HG03432 (cell line): Measurements from ENCODE around the gene CCNE1.
A peak's percentile ranks its signal among the peaks of the same experiment; 100 is the strongest.
"Not testable (repeated sequence)": the region's sequence is repeated elsewhere in the genome, so short reads cannot be mapped to it uniquely, and the experiment has no call there.

Experiments
- ATAC-seq: cut with Tn5 transposase; IDR thresholded peaks from one replicate; pipeline ENCODE4 v1.9.1; 2021; ENCODE audit warnings: mild to moderate bottlenecking, moderate library complexity; ENCODE audit not compliant: unreplicated experiment

Gene CCNE1

GRCh38 chr19:29812881-29813275 is 1.1 kb downstream of the CCNE1 start:
- no peak for ATAC-seq

- ATAC-seq, result no peak
Measured at GRCh38 chr19:29813642-29814041, 1.9 kb downstream of the CCNE1 start.

DNA sequence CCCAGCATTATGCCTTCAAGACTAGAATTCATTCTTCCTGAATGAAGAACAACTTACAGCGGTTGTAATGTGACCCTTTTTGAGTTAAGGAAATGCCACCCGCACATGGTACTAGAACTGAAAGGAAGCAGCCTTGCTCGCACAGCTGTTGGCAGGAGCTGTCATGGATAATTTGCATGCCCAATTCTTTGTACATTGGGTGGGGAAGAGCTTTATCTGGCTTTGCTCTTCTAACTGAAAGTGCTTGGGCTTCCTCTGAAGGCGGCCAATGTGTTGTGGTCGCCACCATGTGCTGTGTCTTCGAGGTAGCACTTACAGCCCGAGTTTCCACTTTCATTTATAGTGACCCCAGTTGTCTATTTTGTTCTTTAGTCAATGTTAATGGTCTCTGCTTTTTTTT is 3.4 kb downstream of the CCNE1 start:
- ATAC-seq, result no peak

DNA sequence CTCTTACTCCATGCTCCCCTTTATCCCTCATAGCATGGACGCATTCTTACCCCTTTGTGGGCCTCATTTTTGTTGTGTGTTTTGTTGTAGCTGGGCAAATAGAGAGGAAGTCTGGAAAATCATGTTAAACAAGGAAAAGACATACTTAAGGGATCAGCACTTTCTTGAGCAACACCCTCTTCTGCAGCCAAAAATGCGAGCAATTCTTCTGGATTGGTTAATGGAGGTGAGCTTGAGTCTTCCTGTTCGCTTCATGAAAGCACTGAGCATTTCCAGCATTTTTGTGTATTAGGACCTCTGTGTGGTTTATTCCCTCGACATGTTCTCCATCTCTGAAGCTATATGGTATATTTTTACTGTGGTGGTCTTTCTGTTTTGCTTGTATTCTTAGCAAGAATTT is 5.5 kb downstream of the CCNE1 start:
- no peak for ATAC-seq

GRCh38 chr19:29819300-29819699 is 7.5 kb downstream of the CCNE1 start:
- ATAC-seq, result no peak

GRCh38 chr19:29819986-29820385 is 8.2 kb downstream of the CCNE1 start:
- no peak for ATAC-seq

DNA sequence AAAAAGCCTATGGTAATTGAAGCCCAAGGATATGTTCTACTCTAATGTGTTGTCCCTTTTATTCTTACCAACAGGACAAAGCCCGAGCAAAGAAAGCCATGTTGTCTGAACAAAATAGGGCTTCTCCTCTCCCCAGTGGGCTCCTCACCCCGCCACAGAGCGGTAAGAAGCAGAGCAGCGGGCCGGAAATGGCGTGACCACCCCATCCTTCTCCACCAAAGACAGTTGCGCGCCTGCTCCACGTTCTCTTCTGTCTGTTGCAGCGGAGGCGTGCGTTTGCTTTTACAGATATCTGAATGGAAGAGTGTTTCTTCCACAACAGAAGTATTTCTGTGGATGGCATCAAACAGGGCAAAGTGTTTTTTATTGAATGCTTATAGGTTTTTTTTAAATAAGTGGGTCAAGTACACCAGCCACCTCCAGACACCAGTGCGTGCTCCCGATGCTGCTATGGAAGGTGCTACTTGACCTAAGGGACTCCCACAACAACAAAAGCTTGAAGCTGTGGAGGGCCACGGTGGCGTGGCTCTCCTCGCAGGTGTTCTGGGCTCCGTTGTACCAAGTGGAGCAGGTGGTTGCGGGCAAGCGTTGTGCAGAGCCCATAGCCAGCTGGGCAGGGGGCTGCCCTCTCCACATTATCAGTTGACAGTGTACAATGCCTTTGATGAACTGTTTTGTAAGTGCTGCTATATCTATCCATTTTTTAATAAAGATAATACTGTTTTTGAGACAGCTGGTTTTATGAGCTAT is 12.0 kb downstream of the CCNE1 start:
- ATAC-seq, result no peak

- not testable (repeated sequence) for ATAC-seq
Measured at GRCh38 chr19:29825263-29825662, 13.5 kb downstream of the CCNE1 start.

DNA sequence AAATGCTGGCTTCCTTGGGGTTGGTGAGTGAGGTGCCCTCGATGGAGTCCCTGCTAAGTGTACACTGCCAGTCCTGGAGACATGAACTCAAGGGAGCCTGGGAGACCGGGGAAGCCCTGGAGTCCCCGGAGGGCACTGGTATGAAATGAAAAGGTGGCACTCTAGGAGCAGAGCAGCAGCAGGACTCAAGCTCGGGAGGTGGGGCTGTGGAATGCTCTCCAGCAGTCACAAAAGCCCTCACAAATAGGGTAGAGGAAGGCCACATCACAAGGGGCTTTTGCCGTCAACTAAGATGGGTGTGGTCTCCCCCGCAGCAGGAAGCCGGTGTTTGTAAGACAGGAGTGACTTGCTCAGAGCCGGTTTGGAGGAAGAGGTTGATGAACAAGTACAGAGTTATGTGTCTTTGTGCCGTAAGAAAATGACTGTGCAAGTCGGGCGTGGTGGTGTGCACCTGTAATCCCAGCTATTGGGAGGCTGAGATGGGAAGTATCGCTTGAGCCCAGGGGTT is 19.3 kb downstream of the CCNE1 start:
- no peak for ATAC-seq

DNA sequence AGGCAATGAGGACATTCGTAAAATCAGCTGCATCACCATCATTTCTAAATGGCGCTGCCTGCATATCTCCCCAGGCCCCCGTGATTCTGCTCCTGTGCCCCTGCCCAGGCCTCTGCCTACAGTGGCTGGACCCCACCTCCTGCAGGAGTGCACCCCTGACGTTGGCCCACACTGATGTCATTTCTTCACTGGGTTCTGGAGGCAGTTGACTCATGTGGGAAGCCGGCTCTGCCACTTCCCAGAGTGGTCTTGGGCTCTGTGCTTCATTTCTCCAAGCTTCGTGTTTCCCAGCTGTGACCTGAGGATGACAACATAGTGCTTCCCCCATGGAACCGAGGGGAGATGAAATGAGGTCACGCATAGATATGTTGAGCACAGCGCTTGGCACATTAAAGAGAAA is 19.9 kb downstream of the CCNE1 start:
- ATAC-seq, result no peak

DNA sequence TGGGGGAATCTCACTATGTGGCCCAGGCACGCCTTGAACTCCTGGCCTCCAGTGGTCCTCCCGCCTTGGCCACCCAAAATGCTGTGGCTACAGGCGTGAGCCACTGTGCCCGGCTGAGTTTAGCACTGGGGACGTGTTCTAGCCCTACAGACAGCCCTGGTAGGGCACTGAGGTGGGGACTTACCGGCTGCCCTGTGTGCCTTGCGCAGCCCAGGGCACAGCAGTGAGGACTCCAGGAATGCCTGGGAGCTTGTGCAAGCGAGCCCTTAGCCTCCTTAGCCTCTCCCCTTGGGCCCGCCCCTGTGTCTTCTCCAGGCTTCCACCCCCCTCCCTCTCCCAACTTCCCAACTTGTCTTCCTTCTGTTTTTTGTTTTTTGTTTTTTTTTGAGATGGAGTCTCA is 21.0 kb downstream of the CCNE1 start:
- no peak for ATAC-seq

DNA sequence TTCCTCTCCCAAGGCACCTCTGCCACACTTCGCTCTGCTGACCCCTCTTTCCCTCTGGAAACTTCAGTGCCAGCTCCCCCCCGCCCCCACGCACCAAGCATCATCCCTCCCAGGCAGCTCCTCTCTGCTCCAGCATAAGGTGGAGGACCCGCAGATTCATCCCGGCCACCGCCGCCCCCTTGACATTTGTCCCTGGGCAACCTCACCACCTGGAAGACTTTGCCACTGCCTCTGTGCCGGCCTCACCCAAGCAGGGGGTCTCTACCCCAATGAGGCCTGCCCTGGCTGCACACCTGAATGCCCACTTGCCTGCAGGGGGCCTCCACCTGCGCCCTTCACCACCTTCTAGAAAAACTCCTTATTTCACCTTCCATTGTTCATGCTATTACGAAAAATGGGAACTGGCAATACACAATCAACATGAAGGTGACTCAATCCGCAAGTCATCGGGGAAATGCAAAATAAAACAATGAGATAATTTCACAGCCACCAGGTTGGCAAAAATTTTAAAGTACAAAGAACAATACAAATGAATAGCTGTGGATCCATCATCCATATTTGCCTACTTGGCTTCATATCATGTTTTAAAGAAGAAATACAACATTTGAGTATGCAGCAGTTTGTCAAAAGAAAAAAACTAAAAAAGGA is 21.9 kb downstream of the CCNE1 start:
- ATAC-seq, result no peak

DNA sequence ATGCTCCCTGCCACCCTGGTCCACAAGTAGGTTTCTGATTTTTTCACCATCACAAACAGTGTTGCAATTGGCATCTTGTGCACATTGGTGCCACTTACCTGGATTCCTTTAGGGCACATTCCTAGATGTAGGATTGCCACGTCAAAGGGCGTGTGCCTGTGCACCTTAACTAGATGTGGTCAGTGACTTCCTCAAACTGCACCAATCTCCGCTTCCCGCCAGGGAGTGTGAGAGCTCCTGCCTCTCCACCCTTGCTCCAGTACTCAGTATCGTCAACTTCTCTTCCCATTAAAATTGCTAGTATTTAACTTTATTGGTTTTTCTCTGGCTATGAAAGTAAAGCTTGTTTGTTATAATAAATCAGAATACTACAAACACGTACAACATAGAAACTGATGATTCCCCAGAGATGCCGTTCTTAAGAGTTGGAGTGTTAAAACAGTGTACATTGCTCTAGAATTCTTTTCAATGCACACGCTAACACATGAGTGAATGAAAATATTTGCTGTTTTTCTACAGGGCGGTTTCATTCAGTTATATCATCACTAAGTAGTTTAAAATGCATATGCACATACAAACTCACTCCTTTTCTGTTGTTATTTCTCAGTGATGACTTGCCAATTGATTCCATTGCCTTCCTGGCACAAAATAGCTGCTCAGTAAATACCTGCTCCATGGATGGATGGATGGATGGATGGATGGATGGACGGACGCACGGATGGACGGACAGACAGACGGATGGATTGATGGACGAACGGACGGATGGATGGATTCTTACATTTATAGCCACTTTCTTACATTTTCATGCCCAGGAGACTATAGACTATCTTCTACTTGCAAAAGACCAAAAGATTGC is 23.4 kb downstream of the CCNE1 start:
- no peak for ATAC-seq

- peak; percentile 65 for ATAC-seq
Measured at GRCh38 chr19:29836409-29836825, 24.6 kb downstream of the CCNE1 start.

GRCh38 chr19:29837448-29837981 is 25.7 kb downstream of the CCNE1 start:
- peak; percentile 83 for ATAC-seq

- no peak for ATAC-seq
Measured at GRCh38 chr19:29837996-29838395, 26.2 kb downstream of the CCNE1 start.

DNA sequence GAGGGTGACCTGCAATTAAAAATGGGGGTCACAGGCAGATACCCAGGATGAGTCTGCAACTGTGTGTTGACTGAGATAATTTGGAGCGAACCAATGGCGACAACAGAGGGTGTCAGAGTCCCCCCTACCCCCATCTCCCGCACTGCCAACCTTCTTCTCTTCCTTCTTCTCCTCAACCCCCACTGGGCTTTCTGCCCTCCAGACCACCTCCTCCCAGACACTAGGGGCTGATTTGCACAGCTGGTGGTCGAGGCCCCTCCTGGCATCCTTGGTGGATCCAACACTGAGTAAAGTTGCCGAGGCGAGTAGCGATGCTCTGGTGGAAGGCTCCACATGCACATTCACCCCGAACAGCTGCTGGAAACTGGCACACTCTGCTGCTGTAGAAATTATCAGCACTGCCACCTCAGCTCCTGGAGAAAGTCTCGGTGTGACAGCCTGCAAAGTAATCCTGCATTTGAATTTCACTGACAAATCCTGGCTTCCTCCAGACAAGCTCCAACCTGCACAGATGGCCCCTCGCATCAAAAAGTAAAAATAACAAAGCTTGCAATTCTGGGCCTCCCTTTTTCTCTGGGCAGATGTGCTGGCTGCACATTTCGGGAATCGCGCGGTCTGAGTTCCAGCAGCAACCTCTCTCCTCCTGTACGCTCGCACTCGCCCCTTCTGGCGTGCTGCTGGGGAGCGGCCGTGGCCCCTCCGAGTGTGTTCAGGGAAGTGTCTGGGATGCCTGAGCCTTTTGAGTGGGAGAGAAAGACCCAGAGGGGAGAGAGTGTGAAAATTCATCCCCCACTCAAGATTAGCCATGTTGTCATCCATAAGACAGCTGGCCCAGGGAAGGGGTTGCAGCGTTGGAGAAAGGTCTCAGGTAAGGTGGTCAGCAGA is 28.5 kb downstream of the CCNE1 start:
- ATAC-seq, result no peak

DNA sequence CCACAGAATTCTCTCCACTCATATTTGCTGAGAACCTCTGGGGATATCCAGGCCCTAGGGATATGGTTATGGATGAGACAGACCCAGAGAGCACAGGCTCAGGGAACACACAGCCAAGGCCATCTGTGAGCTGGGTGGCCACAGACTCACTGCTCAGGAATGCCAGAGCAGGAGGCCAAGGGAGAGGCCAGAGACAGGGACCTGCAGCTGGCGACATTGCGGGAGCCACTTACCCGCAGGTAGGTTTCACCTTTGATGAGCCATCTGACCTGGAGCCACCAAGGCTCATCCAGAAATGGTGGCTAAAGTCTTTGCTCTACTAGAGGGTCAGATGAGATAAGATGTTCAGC is 29.4 kb downstream of the CCNE1 start:
- ATAC-seq, result no peak

DNA sequence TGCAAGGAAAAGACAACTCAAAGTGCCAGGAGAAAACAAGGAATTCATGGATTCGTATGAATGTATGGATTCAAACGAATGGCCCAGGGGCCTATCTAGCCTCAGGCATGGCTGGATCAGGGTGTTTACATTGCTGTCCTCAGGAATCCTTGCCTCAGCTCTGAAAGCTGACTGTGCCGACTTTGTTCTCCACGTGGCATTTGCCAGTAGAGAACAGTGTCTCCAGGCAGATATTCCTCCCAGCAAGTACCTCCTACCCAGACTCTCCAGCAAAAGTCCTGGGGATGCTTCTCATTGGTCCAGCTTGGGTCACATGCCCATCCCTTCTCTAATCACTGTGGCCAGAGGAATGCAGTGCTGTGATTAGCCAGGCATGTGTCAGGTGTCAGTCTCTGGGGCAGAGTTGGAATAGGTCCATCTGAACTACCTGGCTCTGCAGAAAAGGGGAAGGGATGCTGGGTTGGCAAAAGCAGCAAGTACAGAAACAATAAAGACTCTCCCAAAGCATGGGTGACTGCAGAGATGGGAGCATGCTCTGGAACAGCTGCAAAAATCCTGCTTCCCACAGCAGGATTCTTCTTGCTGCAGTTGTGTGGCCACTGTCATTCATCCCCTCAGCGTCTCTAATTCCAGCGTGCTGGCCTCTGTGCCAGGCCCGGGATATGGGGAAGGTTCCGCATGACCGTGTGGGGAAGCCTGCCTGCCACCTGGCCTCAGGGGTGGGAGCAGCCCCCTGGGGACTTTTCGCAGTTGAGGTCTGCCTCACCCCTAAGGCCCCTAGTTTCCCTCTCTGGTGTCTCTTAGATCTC is 30.0 kb downstream of the CCNE1 start:
- no peak for ATAC-seq
